ENCODE measurements around the gene CLDN3. TPM values are rescaled to one million over a fixed set of nuclear protein-coding genes. Genes with fewer than 3 reads are reported as not detected.

CLDN3 gene
- total and polyA plus RNA-seq, 9 of the 15 experiments (the other 6 are each of a cell fraction or from before 2014, with no cell fraction given), result 0.29 TPM; not detected in 8

DNA sequence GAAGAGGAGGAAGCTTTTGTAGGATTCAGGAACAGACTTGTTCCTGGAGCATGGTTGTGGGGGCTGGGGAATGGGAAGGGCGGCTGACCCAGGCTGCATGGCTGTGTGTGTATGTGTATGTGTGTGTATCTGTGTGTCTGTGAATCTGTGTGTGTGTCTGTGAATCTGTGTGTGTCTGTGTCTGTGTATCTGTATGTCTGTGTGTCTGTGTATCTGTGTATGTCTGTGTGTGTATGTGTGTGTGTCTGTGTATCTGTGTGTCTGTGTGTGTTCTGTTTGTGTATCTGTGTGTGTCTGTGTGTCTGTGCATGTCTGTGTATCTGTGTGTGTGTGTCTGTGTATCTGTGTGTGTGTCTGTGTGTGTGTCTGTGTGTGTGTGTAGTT lies 44.0 kb downstream of the CLDN3 start (continued):
- TF ChIP-seq NFIX (CRISPR knock-in tag; IDR thresholded peaks at IDR 0.05; ENCODE audit: low read depth) (no peak), NR2C1 (IDR thresholded peaks at IDR 0.05) (0 out of 2 replicates have a peak, but pooled peaks have one; percentile 33), NR2C1 (tag; IDR thresholded peaks at IDR 0.05) (no peak), EHMT2 (IDR thresholded peaks at IDR 0.05) (peak; percentile 61; the same call in 1 of the 2 replicates), CGGBP1 (CRISPR knock-in tag; IDR thresholded peaks at IDR 0.05) (no peak), E2F5 (CRISPR knock-in tag; IDR thresholded peaks at IDR 0.05) (no peak), FOXK2 (conservative IDR thresholded peaks at IDR 0.05 in 1 of 2, IDR thresholded peaks at IDR 0.05 in 1 of 2; ENCODE audit: low read depth in 2 of 2) (0 out of 4 replicates have a peak, but pooled peaks of 1 of the 2 experiments have one; percentile 13), CBFA2T3 (IDR thresholded peaks at IDR 0.05) (no peak), ZNF436 (CRISPR knock-in tag; IDR thresholded peaks at IDR 0.05) (no peak), GABPB1 (CRISPR knock-in tag; IDR thresholded peaks at IDR 0.05) (no peak), ZFX (CRISPR knock-in tag; IDR thresholded peaks at IDR 0.05) (no peak), HDGF (IDR thresholded peaks at IDR 0.05) (peak; percentile 48; the same call in 1 of the 2 replicates), NCOA6 (IDR thresholded peaks at IDR 0.05) (no peak), LARP7 (IDR thresholded peaks at IDR 0.05) (peak; percentile 90), ARID2 (IDR thresholded peaks at IDR 0.05) (0 out of 2 replicates have a peak, but pooled peaks have one; percentile 11), IRF9 (tag; IDR thresholded peaks at IDR 0.05) (no peak), ETV6 (IDR thresholded peaks at IDR 0.05; ENCODE audit: borderline replicate concordance in 1 of 2, low read depth in 2 of 2, low read length in 1 of 2) (no peak), ETV6 (CRISPR knock-in tag; IDR thresholded peaks at IDR 0.05; ENCODE audit: borderline replicate concordance) (no peak), NR2C2 (CRISPR knock-in tag; IDR thresholded peaks at IDR 0.05) (no peak), NR2C2 (tag; IDR thresholded peaks at IDR 0.05) (no peak), ZEB2 (IDR thresholded peaks at IDR 0.05) (0 out of 2 replicates have a peak, but pooled peaks have one; percentile 4), NR3C1 (CRISPR knock-in tag; IDR thresholded peaks at IDR 0.05) (no peak), HBP1 (CRISPR knock-in tag; IDR thresholded peaks at IDR 0.05) (peak; percentile 90)
- TF ChIP-seq, protein P1, sequence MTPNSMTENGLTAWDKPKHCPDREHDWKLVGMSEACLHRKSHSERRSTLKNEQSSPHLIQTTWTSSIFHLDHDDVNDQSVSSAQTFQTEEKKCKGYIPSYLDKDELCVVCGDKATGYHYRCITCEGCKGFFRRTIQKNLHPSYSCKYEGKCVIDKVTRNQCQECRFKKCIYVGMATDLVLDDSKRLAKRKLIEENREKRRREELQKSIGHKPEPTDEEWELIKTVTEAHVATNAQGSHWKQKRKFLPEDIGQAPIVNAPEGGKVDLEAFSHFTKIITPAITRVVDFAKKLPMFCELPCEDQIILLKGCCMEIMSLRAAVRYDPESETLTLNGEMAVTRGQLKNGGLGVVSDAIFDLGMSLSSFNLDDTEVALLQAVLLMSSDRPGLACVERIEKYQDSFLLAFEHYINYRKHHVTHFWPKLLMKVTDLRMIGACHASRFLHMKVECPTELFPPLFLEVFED (CRISPR knock-in tag; conservative IDR thresholded peaks at IDR 0.05), result peak; percentile 28; the same call in 1 of the 2 replicates
- TF ChIP-seq, protein P2, sequence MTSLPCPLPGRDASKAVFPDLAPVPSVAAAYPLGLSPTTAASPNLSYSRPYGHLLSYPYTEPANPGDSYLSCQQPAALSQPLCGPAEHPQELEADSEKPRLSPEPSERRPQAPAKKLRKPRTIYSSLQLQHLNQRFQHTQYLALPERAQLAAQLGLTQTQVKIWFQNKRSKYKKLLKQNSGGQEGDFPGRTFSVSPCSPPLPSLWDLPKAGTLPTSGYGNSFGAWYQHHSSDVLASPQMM (CRISPR knock-in tag; IDR thresholded peaks at IDR 0.05), result no peak
